ENCODE data around the gene CCDC110. TPM values are rescaled to one million over a fixed set of nuclear protein-coding genes. Genes with fewer than 3 reads are reported as not detected.
A peak's percentile ranks its signal among the peaks of the same experiment; 100 is the strongest.

Gene CCDC110
- total and polyA plus RNA-seq, 2 of the 13 experiments (the other 11 are each of a cell fraction or from before 2014, with no cell fraction given), result not detected

DNA sequence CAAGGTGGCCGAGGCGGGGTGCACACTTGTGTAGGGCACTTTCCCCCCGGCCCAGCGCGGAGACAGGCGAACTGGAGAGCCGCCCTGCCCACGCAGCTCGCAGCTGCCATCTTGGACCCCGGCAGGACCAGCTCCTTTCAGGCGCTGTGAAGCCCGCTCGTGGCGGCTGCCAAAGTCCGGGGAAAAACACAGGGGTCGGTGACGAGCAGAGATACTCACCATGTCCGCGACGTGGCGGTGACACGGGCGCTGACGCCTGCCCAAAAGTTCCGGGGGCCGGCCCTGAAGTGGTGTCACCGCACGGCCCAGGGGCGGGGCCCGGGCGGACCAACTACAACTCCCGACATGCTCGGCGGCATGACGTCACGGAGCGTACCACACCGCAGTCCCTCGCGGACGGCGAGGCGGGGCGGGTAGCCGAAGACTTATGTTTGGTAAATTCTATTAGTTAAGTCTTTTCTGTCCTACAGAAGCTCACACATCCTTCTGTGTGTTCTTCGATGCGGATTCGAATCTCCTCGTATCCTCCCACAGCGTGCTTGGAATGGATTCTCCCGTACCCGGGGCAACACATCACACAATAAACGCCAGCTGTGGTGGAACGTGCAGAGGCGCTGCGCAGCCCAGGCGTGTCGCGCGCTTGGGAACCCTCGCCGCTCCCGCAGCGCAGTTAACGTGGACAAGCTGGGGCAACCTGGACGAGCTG lies 45.7 kb downstream of the CCDC110 start, which contains the start of gene UFSP2 (continued):
- TF ChIP-seq, protein P1, sequence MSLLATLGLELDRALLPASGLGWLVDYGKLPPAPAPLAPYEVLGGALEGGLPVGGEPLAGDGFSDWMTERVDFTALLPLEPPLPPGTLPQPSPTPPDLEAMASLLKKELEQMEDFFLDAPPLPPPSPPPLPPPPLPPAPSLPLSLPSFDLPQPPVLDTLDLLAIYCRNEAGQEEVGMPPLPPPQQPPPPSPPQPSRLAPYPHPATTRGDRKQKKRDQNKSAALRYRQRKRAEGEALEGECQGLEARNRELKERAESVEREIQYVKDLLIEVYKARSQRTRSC (CRISPR knock-in tag; IDR thresholded peaks at IDR 0.05; ENCODE audit: low read depth), result 0 out of 2 replicates have a peak, but pooled peaks have one; percentile 44
- TF ChIP-seq KAT8 (CRISPR knock-in tag; IDR thresholded peaks at IDR 0.05), result peak; percentile 79
- TF ChIP-seq FOSL2 (CRISPR knock-in tag; IDR thresholded peaks at IDR 0.05), result peak; percentile 33
- TF ChIP-seq, protein P2, sequence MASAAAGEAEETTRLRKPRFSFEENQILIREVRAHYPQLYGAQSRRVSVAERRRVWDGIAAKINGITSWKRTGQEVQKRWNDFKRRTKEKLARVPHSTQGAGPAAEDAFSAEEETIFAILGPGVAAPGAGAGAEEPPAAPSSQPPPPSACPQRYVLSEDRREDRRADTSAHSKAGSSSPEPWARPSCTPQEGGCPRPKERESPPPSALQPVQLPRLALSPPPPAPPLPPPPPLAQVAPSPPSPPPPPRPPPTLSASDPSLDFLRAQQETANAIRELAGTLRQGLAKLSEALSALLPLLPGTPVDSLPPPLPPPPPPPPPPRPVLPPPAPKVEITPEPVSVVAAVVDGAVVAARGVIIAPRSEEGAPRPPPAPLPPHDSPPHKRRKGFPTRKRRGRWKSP (CRISPR knock-in tag; IDR thresholded peaks at IDR 0.05), result peak; percentile 59; the same call in 1 of the 2 replicates
- TF ChIP-seq, protein P3, sequence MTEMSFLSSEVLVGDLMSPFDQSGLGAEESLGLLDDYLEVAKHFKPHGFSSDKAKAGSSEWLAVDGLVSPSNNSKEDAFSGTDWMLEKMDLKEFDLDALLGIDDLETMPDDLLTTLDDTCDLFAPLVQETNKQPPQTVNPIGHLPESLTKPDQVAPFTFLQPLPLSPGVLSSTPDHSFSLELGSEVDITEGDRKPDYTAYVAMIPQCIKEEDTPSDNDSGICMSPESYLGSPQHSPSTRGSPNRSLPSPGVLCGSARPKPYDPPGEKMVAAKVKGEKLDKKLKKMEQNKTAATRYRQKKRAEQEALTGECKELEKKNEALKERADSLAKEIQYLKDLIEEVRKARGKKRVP (CRISPR knock-in tag; IDR thresholded peaks at IDR 0.05), result peak in 1 of 2 experiments; percentile 16; a peak in 1 of 4 replicates
- no peak for TF ChIP-seq ZNF644 (CRISPR knock-in tag; IDR thresholded peaks at IDR 0.05; ENCODE audit: low read depth)
- no peak for TF ChIP-seq LCORL (IDR thresholded peaks at IDR 0.05)
- peak; percentile 75 for TF ChIP-seq LCORL (CRISPR knock-in tag; IDR thresholded peaks at IDR 0.05)
- TF ChIP-seq, protein P4, sequence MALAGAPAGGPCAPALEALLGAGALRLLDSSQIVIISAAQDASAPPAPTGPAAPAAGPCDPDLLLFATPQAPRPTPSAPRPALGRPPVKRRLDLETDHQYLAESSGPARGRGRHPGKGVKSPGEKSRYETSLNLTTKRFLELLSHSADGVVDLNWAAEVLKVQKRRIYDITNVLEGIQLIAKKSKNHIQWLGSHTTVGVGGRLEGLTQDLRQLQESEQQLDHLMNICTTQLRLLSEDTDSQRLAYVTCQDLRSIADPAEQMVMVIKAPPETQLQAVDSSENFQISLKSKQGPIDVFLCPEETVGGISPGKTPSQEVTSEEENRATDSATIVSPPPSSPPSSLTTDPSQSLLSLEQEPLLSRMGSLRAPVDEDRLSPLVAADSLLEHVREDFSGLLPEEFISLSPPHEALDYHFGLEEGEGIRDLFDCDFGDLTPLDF (CRISPR knock-in tag; IDR thresholded peaks at IDR 0.05), result no peak
- no peak for TF ChIP-seq ZNF432 (CRISPR knock-in tag; IDR thresholded peaks at IDR 0.05; ENCODE audit: borderline replicate concordance)
- peak; percentile 78 for TF ChIP-seq ZNF772 (CRISPR knock-in tag; IDR thresholded peaks at IDR 0.05)
- no peak for TF ChIP-seq ZNF251 (CRISPR knock-in tag; IDR thresholded peaks at IDR 0.05)
- peak; percentile 24; the same call in 1 of the 2 replicates for TF ChIP-seq SIX4 (CRISPR knock-in tag; IDR thresholded peaks at IDR 0.05)
- 0 out of 2 replicates have a peak, but pooled peaks have one; percentile 20 for TF ChIP-seq SPEN (CRISPR knock-in tag; IDR thresholded peaks at IDR 0.05; ENCODE audit: low read depth)
- peak; percentile 63 for TF ChIP-seq POLR2G (IDR thresholded peaks at IDR 0.05; ENCODE audit: low read depth, low read length)
- no peak for TF ChIP-seq ZNF7 (CRISPR knock-in tag; IDR thresholded peaks at IDR 0.05)
- TF ChIP-seq TBL1XR1 (IDR thresholded peaks at IDR 0.05; ENCODE audit: borderline replicate concordance, low read length, partially characterized antibody), result no peak
- TF ChIP-seq ETV6 (CRISPR knock-in tag; conservative IDR thresholded peaks at IDR 0.05), result peak; percentile 30; the same call in 1 of the 2 replicates
- peak; percentile 36 for TF ChIP-seq AGO2 (optimal IDR thresholded peaks at IDR 0.05; ENCODE audit: low read depth, low read length)
- no peak for TF ChIP-seq KLF11 (CRISPR knock-in tag; IDR thresholded peaks at IDR 0.05)
- TF ChIP-seq SMAD9 (CRISPR knock-in tag; IDR thresholded peaks at IDR 0.05), result peak; percentile 88; the same call in 1 of the 2 replicates
- TF ChIP-seq PAF1 (CRISPR knock-in tag; IDR thresholded peaks at IDR 0.05), result no peak
- TF ChIP-seq MTA1 (CRISPR knock-in tag; IDR thresholded peaks at IDR 0.05; ENCODE audit: borderline replicate concordance), result 0 out of 2 replicates have a peak, but pooled peaks have one; percentile 34
